OCI-LY7 (cell line): Measurements from ENCODE around the gene NCOA3. TPM values are rescaled to one million over a fixed set of nuclear protein-coding genes. Genes with fewer than 3 reads are reported as not detected.

Source experiments
- BruUV-seq: library from RNA; stranded (reverse); fragments of 400-500 nt; replicated peaks from 2 replicates; lab custom pipeline; 2021; lab: Mats Ljungman, UMichigan
- CTCF ChIA-PET: fragments of 300-600 bp; sonication (Branson Sonifier 250); formaldehyde crosslinking; loops from one replicate; lab custom pipeline; 2022; ENCODE audit warnings: antibody characterized with exemption; ENCODE audit not compliant: unreplicated experiment; lab: Charles Lee
- POLR2A ChIA-PET: fragments of 300-600 bp; sonication (Branson Sonifier 250); formaldehyde crosslinking; loops from one replicate; lab custom pipeline; 2022; ENCODE audit warnings: antibody characterized with exemption; lab: Charles Lee
- DNase-seq: peaks from one replicate; pipeline ENCODE4 v3.0.0-alpha.2; 2015; ENCODE audit warnings: low spot score
- H2AFZ ChIP-seq: fragments of 200-600 bp; sonication (generic), shearing (Covaris generic); 2 replicates; pipeline ENCODE4 v1.6.1; 2014; ENCODE audit warnings: mild to moderate bottlenecking, antibody characterized with exemption, low read length, moderate library complexity
- H3K27ac ChIP-seq: fragments of 200-600 bp; sonication (generic); 2 replicates; pipeline ENCODE4 v1.5.1; 2014; ENCODE audit warnings: mixed run types, low read depth, mild to moderate bottlenecking, moderate library complexity, low read length, inconsistent platforms; ENCODE audit not compliant: poor library complexity, severe bottlenecking
- H3K36me3 ChIP-seq: fragments of 200-600 bp; sonication (generic); 2 replicates; pipeline ENCODE4 v1.6.1; 2014; ENCODE audit warnings: mild to moderate bottlenecking, antibody characterized with exemption, low read length, moderate library complexity, mixed read lengths; ENCODE audit not compliant: insufficient read depth
- H3K4me1 ChIP-seq: fragments of 200-600 bp; sonication (generic); 2 replicates; pipeline ENCODE4 v1.5.1; 2014; ENCODE audit warnings: mild to moderate bottlenecking, low read length; ENCODE audit not compliant: insufficient read depth, poor library complexity, severe bottlenecking
- H3K4me2 ChIP-seq: fragments of 200-600 bp; sonication (generic); 2 replicates; pipeline ENCODE4 v1.6.1; 2014; ENCODE audit warnings: mild to moderate bottlenecking, low read length
- H3K4me3 ChIP-seq: fragments of 200-600 bp; sonication (generic); 2 replicates; pipeline ENCODE4 v1.5.1; 2014; ENCODE audit warnings: mild to moderate bottlenecking, low read depth, low read length; ENCODE audit not compliant: poor library complexity, severe bottlenecking
- H3K79me2 ChIP-seq: fragments of 200-600 bp; sonication (generic); 2 replicates; pipeline ENCODE4 v1.6.1; 2016; ENCODE audit warnings: low read depth, mild to moderate bottlenecking, low read length, moderate library complexity, mixed read lengths; ENCODE audit not compliant: insufficient read depth
- H3K9me2 ChIP-seq: fragments of 200-600 bp; sonication (generic); 2 replicates; pipeline ENCODE4 v1.6.1; 2016; ENCODE audit warnings: mild to moderate bottlenecking, low read length, mixed read lengths; ENCODE audit not compliant: insufficient read depth
- H3K9me3 ChIP-seq: fragments of 200-600 bp; sonication (generic); 2 replicates; pipeline ENCODE4 v1.6.1; 2014; ENCODE audit warnings: mild to moderate bottlenecking, mixed run types, low read length, mixed read lengths
- H4K20me1 ChIP-seq: fragments of 200-600 bp; sonication (generic); 2 replicates; pipeline ENCODE4 v1.6.1; 2014; ENCODE audit warnings: mild to moderate bottlenecking, antibody characterized with exemption, low read length, moderate library complexity, mixed read lengths; ENCODE audit not compliant: insufficient read depth
- EZH2phosphoT487 ChIP-seq: fragments of 200-600 bp; sonication (generic); IDR thresholded peaks from 2 replicates; pipeline ENCODE4 v1.6.1; 2018; ENCODE audit warnings: low read depth, borderline replicate concordance, mild to moderate bottlenecking, mixed run types, antibody characterized with exemption, low read length, moderate library complexity, mixed read lengths
- intact Hi-C: fragments of 100-400 bp; cut with micrococcal nuclease; formaldehyde crosslinking; loops from one replicate; pipeline ENCODE4 v1.10.0; 2022; ENCODE audit not compliant: unreplicated experiment
- small RNA-seq: library from RNA; depleted of rRNA; stranded (forward); fragments of <200 nt; gene quantifications from one replicate; pipeline ENCODE3, GENCODE V24; 2014
- total RNA-seq, 2 experiments: library from RNA; depleted of rRNA in 1 of 2; stranded (reverse); fragments of >200 nt in 1 of 2; shearing (Covaris generic) in 1 of 2; gene quantifications; 2 replicates each; pipeline ENCODE4 v1.2.3, GENCODE V29; 2014 to 2022
- TF ChIP-seq, protein P1 (sequence below): fragments of 200-600 bp; sonication (generic); conservative IDR thresholded peaks from 2 replicates; pipeline ENCODE4 v1.5.1; 2014; ENCODE audit warnings: mild to moderate bottlenecking, antibody characterized with exemption, low read length, moderate library complexity, mixed read lengths

NCOA3 gene
- total RNA-seq, 2 experiments from 2014 or later = 50.5 to 75.6 TPM

DNA sequence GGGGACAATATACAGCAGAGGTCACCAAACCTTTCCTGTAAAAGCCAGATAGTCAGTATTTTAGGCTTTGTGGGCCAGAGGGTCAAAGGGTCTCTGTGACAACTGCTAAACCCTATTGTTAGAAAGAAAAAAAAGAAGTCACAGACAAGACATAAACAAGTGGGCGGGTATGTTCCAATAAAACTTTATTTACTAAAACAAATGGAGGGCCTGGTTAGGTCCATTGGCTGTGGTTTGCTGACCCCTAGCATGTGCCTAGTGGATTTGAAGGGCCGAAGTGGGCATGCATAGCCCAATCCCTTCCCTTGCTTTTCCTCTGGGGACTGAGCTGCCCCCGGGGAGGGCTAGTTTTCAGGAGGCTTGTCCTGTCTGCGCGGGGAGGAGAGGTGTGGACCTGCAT is 204.7 kb downstream of the NCOA3 start:
- Histone ChIP-seq H3K36me3 (no peaks in the 10 kb centered on the region), H3K4me1 (no peaks in the 10 kb centered on the region), H3K4me3 (no peak overlapping the region), H4K20me1 (no peaks in the 10 kb centered on the region), H3K79me2 (no peaks in the 10 kb centered on the region), H2AFZ (no peak overlapping the region), H3K9me3 (no peaks in the 10 kb centered on the region), H3K27ac (no peak overlapping the region), H3K4me2 (no peak overlapping the region), H3K9me2 (no peaks in the 10 kb centered on the region)
- CTCF ChIA-PET = no interaction called here
- TF ChIP-seq, protein P1, sequence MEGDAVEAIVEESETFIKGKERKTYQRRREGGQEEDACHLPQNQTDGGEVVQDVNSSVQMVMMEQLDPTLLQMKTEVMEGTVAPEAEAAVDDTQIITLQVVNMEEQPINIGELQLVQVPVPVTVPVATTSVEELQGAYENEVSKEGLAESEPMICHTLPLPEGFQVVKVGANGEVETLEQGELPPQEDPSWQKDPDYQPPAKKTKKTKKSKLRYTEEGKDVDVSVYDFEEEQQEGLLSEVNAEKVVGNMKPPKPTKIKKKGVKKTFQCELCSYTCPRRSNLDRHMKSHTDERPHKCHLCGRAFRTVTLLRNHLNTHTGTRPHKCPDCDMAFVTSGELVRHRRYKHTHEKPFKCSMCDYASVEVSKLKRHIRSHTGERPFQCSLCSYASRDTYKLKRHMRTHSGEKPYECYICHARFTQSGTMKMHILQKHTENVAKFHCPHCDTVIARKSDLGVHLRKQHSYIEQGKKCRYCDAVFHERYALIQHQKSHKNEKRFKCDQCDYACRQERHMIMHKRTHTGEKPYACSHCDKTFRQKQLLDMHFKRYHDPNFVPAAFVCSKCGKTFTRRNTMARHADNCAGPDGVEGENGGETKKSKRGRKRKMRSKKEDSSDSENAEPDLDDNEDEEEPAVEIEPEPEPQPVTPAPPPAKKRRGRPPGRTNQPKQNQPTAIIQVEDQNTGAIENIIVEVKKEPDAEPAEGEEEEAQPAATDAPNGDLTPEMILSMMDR = no peak
- TF ChIP-seq EZH2phosphoT487 = no peak
- no TSS peak for BruUV-seq
- POLR2A ChIA-PET = no interaction called here
- DNase-seq = no peak
- intact Hi-C loops = no loop called here

Small RNA genes within 50 kb of the gene (small RNA-seq; reads per million reads assigned to genes)
- gene RNU6-497P (not detected), gene RNU6-563P (not detected)

Other genes with a start within 250 kb of the NCOA3 start
- 26.1 and 30.4 TPM in 2 replicates for gene ZMYND8, start 145.2 kb upstream of the NCOA3 start, total RNA-seq (2014; rRNA removed; shearing (Covaris generic))
- gene ZMYND8, start 145.2 kb upstream of the NCOA3 start, total RNA-seq (2022) = 69.1 and 77.0 TPM in 2 replicates